Measurements from ENCODE around the gene LHX2.

- TF ChIP-seq CTCF (conservative IDR thresholded peaks at IDR 0.05; ENCODE audit: low read length), result no peak
- no peak for TF ChIP-seq EZH2phosphoT487 (IDR thresholded peaks at IDR 0.05; ENCODE audit: borderline replicate concordance, low read depth, low read length)
These were observed 34.2 kb downstream of the LHX2 start for GRCh38 chr9:124045830-124046177.
